HUES64 (cell line): ENCODE results near the gene LSMEM2.

Source experiments
- H3K27ac ChIP-seq: 2 replicates; pipeline ENCODE4 v1.7.0; 2013; ENCODE audit warnings: low read depth, low read length, inconsistent platforms
- H3K27me3 ChIP-seq: 2 replicates; pipeline ENCODE4 v1.6.1; 2013; ENCODE audit warnings: mild to moderate bottlenecking, low read length; ENCODE audit not compliant: insufficient read depth
- H3K36me3 ChIP-seq: 2 replicates; pipeline ENCODE4 v1.6.1; 2013; ENCODE audit warnings: mild to moderate bottlenecking, low read length; ENCODE audit not compliant: insufficient read depth
- H3K4me1 ChIP-seq: 2 replicates; pipeline ENCODE4 v1.6.1; 2013; ENCODE audit warnings: mild to moderate bottlenecking, low read length, moderate library complexity; ENCODE audit not compliant: insufficient read depth
- H3K4me3 ChIP-seq: 2 replicates; pipeline ENCODE4 v1.5.1; 2013; ENCODE audit warnings: mild to moderate bottlenecking, low read length, moderate library complexity
- H3K9ac ChIP-seq: 2 replicates; pipeline ENCODE4 v1.6.1; 2013; ENCODE audit warnings: mild to moderate bottlenecking, low read depth, low read length
- H3K9me3 ChIP-seq: 2 replicates; pipeline ENCODE4 v1.6.1; 2013; ENCODE audit warnings: low read depth, low read length; ENCODE audit not compliant: insufficient read depth
- WGBS: fragments of 150-250, 120-280 bp; methylation state at CpG from one replicate; pipeline ENCODE4 v1.1.7; 2013; ENCODE audit warnings: missing lambda C conversion rate; 5-methylcytosine and 5-hydroxymethylcytosine counted together

The LSMEM2 gene

GRCh38 chr3:50294492-50295403, 15.9 kb downstream of the LSMEM2 start:
- Histone ChIP-seq H3K4me3 (no peak overlapping the region), H3K27ac (no peak overlapping the region), H3K9ac (no peak overlapping the region), H3K27me3 (no peaks in the 10 kb centered on the region), H3K36me3 (peaks cover 10% of the 10 kb centered on the region), H3K9me3 (no peaks in the 10 kb centered on the region), H3K4me1 (peaks cover 1% of the 10 kb centered on the region; the same call in 1 of the 2 replicates)
- WGBS: 94% methylated on average over 22 of the region's 22 CpGs

GRCh38 chr3:50295553-50296431, 16.9 kb downstream of the LSMEM2 start:
- no peaks in the 10 kb centered on the region for H3K27me3 ChIP-seq
- H3K9ac ChIP-seq: no peak overlapping the region
- peaks cover 5% of the 10 kb centered on the region; the same call in 1 of the 2 replicates for H3K4me1 ChIP-seq
- no peak overlapping the region for H3K27ac ChIP-seq
- H3K36me3 ChIP-seq: no peaks in the 10 kb centered on the region
- 92% methylated on average over 8 of the region's 8 CpGs for WGBS
- H3K4me3 ChIP-seq: no peak overlapping the region
- no peaks in the 10 kb centered on the region for H3K9me3 ChIP-seq

GRCh38 chr3:50296721-50297383, 18.0 kb downstream of the LSMEM2 start:
- 93% methylated on average over 18 of the region's 18 CpGs for WGBS
- peaks cover 5% of the 10 kb centered on the region; the same call in 1 of the 2 replicates for H3K4me1 ChIP-seq
- no peaks in the 10 kb centered on the region for H3K36me3 ChIP-seq
- no peaks in the 10 kb centered on the region for H3K27me3 ChIP-seq
- H3K4me3 ChIP-seq: no peak overlapping the region
- no peak overlapping the region for H3K27ac ChIP-seq
- H3K9ac ChIP-seq: no peak overlapping the region
- H3K9me3 ChIP-seq: no peaks in the 10 kb centered on the region

- Histone ChIP-seq H3K4me3 (no peak overlapping the region), H3K4me1 (peaks cover 5% of the 10 kb centered on the region; the same call in 1 of the 2 replicates), H3K27ac (no peak overlapping the region), H3K9ac (no peak overlapping the region), H3K27me3 (no peaks in the 10 kb centered on the region), H3K36me3 (no peaks in the 10 kb centered on the region), H3K9me3 (no peaks in the 10 kb centered on the region)
- WGBS: 96% methylated on average over 2 of the region's 2 CpGs
Measured at GRCh38 chr3:50297384-50297775, 18.5 kb downstream of the LSMEM2 start.

GRCh38 chr3:50297896-50298725, 19.2 kb downstream of the LSMEM2 start:
- no peak overlapping the region for H3K9ac ChIP-seq
- no peaks in the 10 kb centered on the region for H3K9me3 ChIP-seq
- H3K27me3 ChIP-seq: no peaks in the 10 kb centered on the region
- no peak overlapping the region for H3K27ac ChIP-seq
- 66% methylated on average over 9 of the region's 9 CpGs for WGBS
- H3K4me3 ChIP-seq: peak overlapping the region; percentile 91
- peaks cover 6% of the 10 kb centered on the region; the same call in 1 of the 2 replicates for H3K4me1 ChIP-seq
- H3K36me3 ChIP-seq: no peaks in the 10 kb centered on the region

- no peaks in the 10 kb centered on the region for H3K27me3 ChIP-seq
- H3K4me3 ChIP-seq: peak within 1 kb of the TSS; percentile 91
- no peaks in the 10 kb centered on the region for H3K36me3 ChIP-seq
- H3K9me3 ChIP-seq: no peaks in the 10 kb centered on the region
- peaks cover 12% of the 10 kb centered on the region; the same call in 1 of the 2 replicates for H3K4me1 ChIP-seq
- peak within 1 kb of the TSS; percentile 63; the same call in 1 of the 2 replicates for H3K27ac ChIP-seq
- WGBS: under 1% methylated on average over 61 of the region's 61 CpGs
- H3K9ac ChIP-seq: peak within 1 kb of the TSS; percentile 73
Measured at GRCh38 chr3:50298836-50299637, 20.1 kb downstream of the LSMEM2 start, which contains the start of the genes HYAL3 and NAA80. HYAL3 (minus strand) TSS chr3:50299405; CDS start chr3:50295602, 3,803 bp downstream. NAA80 (minus strand) TSS chr3:50299405; CDS start chr3:50297463, 1,942 bp downstream.

- WGBS: 5% methylated on average over 12 of the region's 12 CpGs
- no peaks in the 10 kb centered on the region for H3K36me3 ChIP-seq
- H3K27me3 ChIP-seq: no peaks in the 10 kb centered on the region
- peak overlapping the region; percentile 50 for H3K4me3 ChIP-seq
- peak overlapping the region; percentile 15; the same call in 1 of the 2 replicates for H3K27ac ChIP-seq
- H3K9me3 ChIP-seq: no peaks in the 10 kb centered on the region
- peaks cover 12% of the 10 kb centered on the region; the same call in 1 of the 2 replicates for H3K4me1 ChIP-seq
- peak overlapping the region; percentile 34; the same call in 1 of the 2 replicates for H3K9ac ChIP-seq
Measured at GRCh38 chr3:50299638-50299928, 20.7 kb downstream of the LSMEM2 start.

- no peaks in the 10 kb centered on the region for H3K27me3 ChIP-seq
- peak overlapping the region; percentile 34; the same call in 1 of the 2 replicates for H3K9ac ChIP-seq
- H3K9me3 ChIP-seq: no peaks in the 10 kb centered on the region
- peaks cover 12% of the 10 kb centered on the region; the same call in 1 of the 2 replicates for H3K4me1 ChIP-seq
- WGBS: 75% methylated on average over 12 of the region's 12 CpGs
- peak overlapping the region; percentile 15; the same call in 1 of the 2 replicates for H3K27ac ChIP-seq
- H3K36me3 ChIP-seq: no peaks in the 10 kb centered on the region
- peak overlapping the region; percentile 50 for H3K4me3 ChIP-seq
Measured at GRCh38 chr3:50299929-50300680, 21.2 kb downstream of the LSMEM2 start.

GRCh38 chr3:50300681-50301254, 21.9 kb downstream of the LSMEM2 start:
- H3K36me3 ChIP-seq: no peaks in the 10 kb centered on the region
- no peaks in the 10 kb centered on the region for H3K9me3 ChIP-seq
- H3K4me1 ChIP-seq: peaks cover 12% of the 10 kb centered on the region; the same call in 1 of the 2 replicates
- 86% methylated on average over 6 of the region's 6 CpGs for WGBS
- no peak overlapping the region for H3K27ac ChIP-seq
- no peak overlapping the region for H3K4me3 ChIP-seq
- H3K27me3 ChIP-seq: no peaks in the 10 kb centered on the region
- H3K9ac ChIP-seq: no peak overlapping the region
